HepG2 (cell line): Measurements from ENCODE around the gene MYO1C.

Source experiments
- NFIB ChIP-seq: sonication (generic); formaldehyde crosslinking; IDR thresholded peaks from 2 replicates; pipeline ENCODE4 v1.9.0; 2021; ENCODE audit warnings: missing genetic modification reagents, mild to moderate bottlenecking, borderline replicate concordance
- NR1H2 ChIP-seq: sonication (generic); formaldehyde crosslinking; IDR thresholded peaks from 2 replicates; pipeline ENCODE4 v1.8.1; 2022; ENCODE audit warnings: low read depth, missing genetic modification reagents, borderline replicate concordance
- SUZ12 ChIP-seq: fragments of 150-350 bp; IDR thresholded peaks from 2 replicates; pipeline ENCODE4 v1.6.1; 2014; ENCODE audit warnings: low read depth, low read length
- ZBTB10 ChIP-seq: sonication (generic); formaldehyde crosslinking; IDR thresholded peaks from 2 replicates; pipeline ENCODE4 v1.4.0; 2020; ENCODE audit warnings: missing genetic modification reagents, borderline replicate concordance
- ZNF530 ChIP-seq: sonication (generic); formaldehyde crosslinking; IDR thresholded peaks from 2 replicates; pipeline ENCODE4 v1.5.0; 2020; ENCODE audit warnings: low read depth, mild to moderate bottlenecking, missing genetic modification reagents
- ZNF879 ChIP-seq: sonication (generic); formaldehyde crosslinking; IDR thresholded peaks from 2 replicates; pipeline ENCODE4 v1.8.1; 2023; ENCODE audit warnings: missing genetic modification reagents
- TF ChIP-seq, protein P1 (sequence below): sonication (generic); formaldehyde crosslinking; IDR thresholded peaks from 2 replicates; pipeline ENCODE4 v1.4.0; 2020; ENCODE audit warnings: missing genetic modification reagents

DNA sequence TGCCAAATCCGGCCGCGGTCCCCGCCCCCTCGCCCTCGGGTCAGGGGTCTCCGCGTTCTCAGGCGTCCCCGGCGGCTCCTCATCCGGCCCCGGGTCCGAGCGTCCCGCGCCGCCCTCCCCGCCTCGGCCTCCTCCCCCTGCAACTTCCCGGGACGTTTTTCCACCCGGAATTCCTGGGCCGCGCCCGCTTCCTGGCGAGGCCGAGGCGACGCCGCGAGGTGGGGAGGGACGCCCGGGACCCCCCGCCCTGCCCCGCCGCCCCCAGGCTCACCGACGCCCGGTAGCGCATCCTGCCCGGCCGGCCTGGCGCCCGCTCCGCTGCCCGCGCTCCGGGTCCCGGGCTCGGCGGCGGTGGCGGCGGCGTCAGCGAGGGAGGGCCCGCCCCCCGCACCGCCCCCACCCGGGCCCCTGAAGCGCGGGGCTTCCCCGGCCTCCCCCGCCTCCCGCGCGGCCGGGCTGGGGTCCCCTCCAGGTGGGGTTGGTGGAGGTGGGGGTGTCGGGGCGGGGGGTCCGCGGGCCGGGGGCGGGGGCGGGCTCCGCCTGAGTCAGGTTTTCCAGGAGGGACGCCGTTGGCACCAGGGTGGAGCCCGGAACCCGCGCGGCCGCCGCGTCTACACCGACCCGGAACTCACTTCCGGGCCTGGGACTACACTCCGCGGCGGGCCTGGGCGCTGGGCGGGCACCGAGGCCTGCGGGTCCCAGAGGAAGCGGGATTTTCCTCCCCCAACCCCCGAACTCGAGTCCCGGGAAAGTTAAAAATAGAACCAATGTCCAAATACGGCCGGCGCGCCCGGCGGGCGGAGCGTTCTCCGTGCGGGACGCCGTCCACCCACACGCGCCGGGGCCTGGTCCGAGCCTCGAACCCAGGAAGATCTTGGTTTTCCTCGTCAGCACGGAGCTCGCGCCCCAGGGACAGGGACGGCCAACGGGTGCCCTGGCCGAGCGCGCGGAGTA, 6.8 kb downstream of the MYO1C start:
- TF ChIP-seq NFIB: no peak
- no peak for TF ChIP-seq ZNF879
- no peak for TF ChIP-seq ZBTB10
- TF ChIP-seq ZNF530 (CRISPR knock-in tag): no peak
- TF ChIP-seq, protein P1, sequence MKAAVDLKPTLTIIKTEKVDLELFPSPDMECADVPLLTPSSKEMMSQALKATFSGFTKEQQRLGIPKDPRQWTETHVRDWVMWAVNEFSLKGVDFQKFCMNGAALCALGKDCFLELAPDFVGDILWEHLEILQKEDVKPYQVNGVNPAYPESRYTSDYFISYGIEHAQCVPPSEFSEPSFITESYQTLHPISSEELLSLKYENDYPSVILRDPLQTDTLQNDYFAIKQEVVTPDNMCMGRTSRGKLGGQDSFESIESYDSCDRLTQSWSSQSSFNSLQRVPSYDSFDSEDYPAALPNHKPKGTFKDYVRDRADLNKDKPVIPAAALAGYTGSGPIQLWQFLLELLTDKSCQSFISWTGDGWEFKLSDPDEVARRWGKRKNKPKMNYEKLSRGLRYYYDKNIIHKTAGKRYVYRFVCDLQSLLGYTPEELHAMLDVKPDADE (CRISPR knock-in tag): no peak
- no peak for TF ChIP-seq SUZ12
- no peak for TF ChIP-seq NR1H2 (CRISPR knock-in tag)
